Measurements from ENCODE around the gene THBD. TPM values are rescaled to one million over a fixed set of nuclear protein-coding genes. Genes with fewer than 3 reads are reported as not detected.

THBD gene
- total and polyA plus RNA-seq, 9 of the 15 experiments (the other 6 are each of a cell fraction or from before 2014, with no cell fraction given): 0.07 to 0.49 (median 0.33) TPM

DNA sequence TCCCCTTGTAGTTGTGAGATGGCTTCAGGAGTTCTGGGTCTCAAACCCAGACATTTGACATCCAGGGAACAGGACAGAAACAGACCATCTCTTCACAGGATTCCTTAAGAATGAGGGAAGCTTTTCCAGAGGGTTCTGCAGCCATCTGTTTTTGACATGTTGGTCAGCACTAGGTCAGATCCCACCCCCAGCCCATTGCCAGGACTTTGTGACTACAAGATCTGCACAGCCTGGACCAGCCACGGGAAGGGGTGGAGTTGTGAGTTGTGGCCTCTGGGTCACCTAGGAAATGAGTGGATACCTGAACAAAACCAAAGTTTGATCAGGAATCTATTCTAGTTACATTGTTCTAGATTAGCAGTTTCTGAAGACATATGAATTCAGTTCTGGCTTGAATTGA is 53.5 kb downstream of the THBD start:
- Histone ChIP-seq H3K9ac (ENCODE audit: insufficient read depth in 1 of 2, low read depth in 2 of 2, low read length in 2 of 2) (no peak overlapping the region), H3K27me3 (ENCODE audit: control insufficient read depth in 2 of 2, insufficient read depth in 2 of 2, low read length in 2 of 2) (peaks cover 0 to 11% of the 10 kb centered on the region in 2 experiments; a peak in 2 of 5 replicates), H3K27ac (ENCODE audit: extremely low read depth, low read depth, low read length) (no peak overlapping the region), H3K4me2 (ENCODE audit: insufficient read depth, low read length) (no peak overlapping the region), H2AFZ (ENCODE audit: low read depth, low read length) (no peak overlapping the region), H3K9me1 (ENCODE audit: control insufficient read depth, insufficient read depth, low read length) (no peaks in the 10 kb centered on the region), H3K9me3 (replicated peaks; ENCODE audit: control insufficient read depth, insufficient read depth, low read depth, low read length) (no peaks in the 10 kb centered on the region), H3K79me2 (ENCODE audit: control insufficient read depth, insufficient read depth, low read length) (no peaks in the 10 kb centered on the region), H3K4me3 (no peak overlapping the region), H4K20me1 (replicated peaks; ENCODE audit: control insufficient read depth, insufficient read depth, low read length) (no peaks in the 10 kb centered on the region), H3K4me1 (replicated peaks in 1 of 2; ENCODE audit: control insufficient read depth in 2 of 2, insufficient read depth in 2 of 2, low read length in 2 of 2) (no peaks in the 10 kb centered on the region), H3K36me3 (ENCODE audit: control insufficient read depth, insufficient read depth, low read length) (no peaks in the 10 kb centered on the region)
- POLR2A ChIA-PET: no interaction called here
- in situ Hi-C loops (cut with MboI): no loop called here
- no peak for FAIRE-seq
- CTCF ChIA-PET (ENCODE audit: low intra/inter-chr PET ratio): no interaction called here
- 0% methylated on average over 1 of the region's 1 CpG for WGBS (ENCODE audit: insufficient coverage, low coverage, missing lambda C conversion rate)
- no TSS peak for BruUV-seq (replicated peaks)
- DNase-seq (ENCODE audit: extremely low read depth in 1 of 4, low spot score in 3 of 4): no peak
- TF ChIP-seq, protein P1, sequence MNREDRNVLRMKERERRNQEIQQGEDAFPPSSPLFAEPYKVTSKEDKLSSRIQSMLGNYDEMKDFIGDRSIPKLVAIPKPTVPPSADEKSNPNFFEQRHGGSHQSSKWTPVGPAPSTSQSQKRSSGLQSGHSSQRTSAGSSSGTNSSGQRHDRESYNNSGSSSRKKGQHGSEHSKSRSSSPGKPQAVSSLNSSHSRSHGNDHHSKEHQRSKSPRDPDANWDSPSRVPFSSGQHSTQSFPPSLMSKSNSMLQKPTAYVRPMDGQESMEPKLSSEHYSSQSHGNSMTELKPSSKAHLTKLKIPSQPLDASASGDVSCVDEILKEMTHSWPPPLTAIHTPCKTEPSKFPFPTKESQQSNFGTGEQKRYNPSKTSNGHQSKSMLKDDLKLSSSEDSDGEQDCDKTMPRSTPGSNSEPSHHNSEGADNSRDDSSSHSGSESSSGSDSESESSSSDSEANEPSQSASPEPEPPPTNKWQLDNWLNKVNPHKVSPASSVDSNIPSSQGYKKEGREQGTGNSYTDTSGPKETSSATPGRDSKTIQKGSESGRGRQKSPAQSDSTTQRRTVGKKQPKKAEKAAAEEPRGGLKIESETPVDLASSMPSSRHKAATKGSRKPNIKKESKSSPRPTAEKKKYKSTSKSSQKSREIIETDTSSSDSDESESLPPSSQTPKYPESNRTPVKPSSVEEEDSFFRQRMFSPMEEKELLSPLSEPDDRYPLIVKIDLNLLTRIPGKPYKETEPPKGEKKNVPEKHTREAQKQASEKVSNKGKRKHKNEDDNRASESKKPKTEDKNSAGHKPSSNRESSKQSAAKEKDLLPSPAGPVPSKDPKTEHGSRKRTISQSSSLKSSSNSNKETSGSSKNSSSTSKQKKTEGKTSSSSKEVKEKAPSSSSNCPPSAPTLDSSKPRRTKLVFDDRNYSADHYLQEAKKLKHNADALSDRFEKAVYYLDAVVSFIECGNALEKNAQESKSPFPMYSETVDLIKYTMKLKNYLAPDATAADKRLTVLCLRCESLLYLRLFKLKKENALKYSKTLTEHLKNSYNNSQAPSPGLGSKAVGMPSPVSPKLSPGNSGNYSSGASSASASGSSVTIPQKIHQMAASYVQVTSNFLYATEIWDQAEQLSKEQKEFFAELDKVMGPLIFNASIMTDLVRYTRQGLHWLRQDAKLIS (CRISPR knock-in tag; IDR thresholded peaks at IDR 0.05): no peak
- TF ChIP-seq KAT2B (IDR thresholded peaks at IDR 0.05; ENCODE audit: low read depth, low read length): no peak
- TF ChIP-seq RBBP5 (IDR thresholded peaks at IDR 0.05; ENCODE audit: borderline replicate concordance, insufficient read depth, low read length, poor library complexity, severe bottlenecking): no peak
- TF ChIP-seq, protein P2, sequence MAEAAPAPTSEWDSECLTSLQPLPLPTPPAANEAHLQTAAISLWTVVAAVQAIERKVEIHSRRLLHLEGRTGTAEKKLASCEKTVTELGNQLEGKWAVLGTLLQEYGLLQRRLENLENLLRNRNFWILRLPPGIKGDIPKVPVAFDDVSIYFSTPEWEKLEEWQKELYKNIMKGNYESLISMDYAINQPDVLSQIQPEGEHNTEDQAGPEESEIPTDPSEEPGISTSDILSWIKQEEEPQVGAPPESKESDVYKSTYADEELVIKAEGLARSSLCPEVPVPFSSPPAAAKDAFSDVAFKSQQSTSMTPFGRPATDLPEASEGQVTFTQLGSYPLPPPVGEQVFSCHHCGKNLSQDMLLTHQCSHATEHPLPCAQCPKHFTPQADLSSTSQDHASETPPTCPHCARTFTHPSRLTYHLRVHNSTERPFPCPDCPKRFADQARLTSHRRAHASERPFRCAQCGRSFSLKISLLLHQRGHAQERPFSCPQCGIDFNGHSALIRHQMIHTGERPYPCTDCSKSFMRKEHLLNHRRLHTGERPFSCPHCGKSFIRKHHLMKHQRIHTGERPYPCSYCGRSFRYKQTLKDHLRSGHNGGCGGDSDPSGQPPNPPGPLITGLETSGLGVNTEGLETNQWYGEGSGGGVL (CRISPR knock-in tag; IDR thresholded peaks at IDR 0.05): no peak
- TF ChIP-seq ZNF253 (CRISPR knock-in tag; conservative IDR thresholded peaks at IDR 0.05): no peak
- TF ChIP-seq HLTF (IDR thresholded peaks at IDR 0.05): no peak
- no peak for TF ChIP-seq ZNF212 (CRISPR knock-in tag; IDR thresholded peaks at IDR 0.05)
- TF ChIP-seq, protein P3, sequence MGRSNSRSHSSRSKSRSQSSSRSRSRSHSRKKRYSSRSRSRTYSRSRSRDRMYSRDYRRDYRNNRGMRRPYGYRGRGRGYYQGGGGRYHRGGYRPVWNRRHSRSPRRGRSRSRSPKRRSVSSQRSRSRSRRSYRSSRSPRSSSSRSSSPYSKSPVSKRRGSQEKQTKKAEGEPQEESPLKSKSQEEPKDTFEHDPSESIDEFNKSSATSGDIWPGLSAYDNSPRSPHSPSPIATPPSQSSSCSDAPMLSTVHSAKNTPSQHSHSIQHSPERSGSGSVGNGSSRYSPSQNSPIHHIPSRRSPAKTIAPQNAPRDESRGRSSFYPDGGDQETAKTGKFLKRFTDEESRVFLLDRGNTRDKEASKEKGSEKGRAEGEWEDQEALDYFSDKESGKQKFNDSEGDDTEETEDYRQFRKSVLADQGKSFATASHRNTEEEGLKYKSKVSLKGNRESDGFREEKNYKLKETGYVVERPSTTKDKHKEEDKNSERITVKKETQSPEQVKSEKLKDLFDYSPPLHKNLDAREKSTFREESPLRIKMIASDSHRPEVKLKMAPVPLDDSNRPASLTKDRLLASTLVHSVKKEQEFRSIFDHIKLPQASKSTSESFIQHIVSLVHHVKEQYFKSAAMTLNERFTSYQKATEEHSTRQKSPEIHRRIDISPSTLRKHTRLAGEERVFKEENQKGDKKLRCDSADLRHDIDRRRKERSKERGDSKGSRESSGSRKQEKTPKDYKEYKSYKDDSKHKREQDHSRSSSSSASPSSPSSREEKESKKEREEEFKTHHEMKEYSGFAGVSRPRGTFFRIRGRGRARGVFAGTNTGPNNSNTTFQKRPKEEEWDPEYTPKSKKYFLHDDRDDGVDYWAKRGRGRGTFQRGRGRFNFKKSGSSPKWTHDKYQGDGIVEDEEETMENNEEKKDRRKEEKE (IDR thresholded peaks at IDR 0.05; ENCODE audit: borderline replicate concordance in 1 of 2, control insufficient read depth in 1 of 2, low read depth in 2 of 2, low read length in 1 of 2): no peak
- no peak for ATAC-seq
- intact Hi-C loops (cut with micrococcal nuclease): no loop called here
